RWPE2 (cell line): ENCODE measurements around the gene ACSL6.

ENCODE experiments used
- ATAC-seq: fragments of 200-7000 bp; cut with Tn5 transposase; 3 replicates; pipeline ENCODE4 v1.9.1; 2021; ENCODE audit warnings: low read depth
- DNase-seq: peaks from one replicate; pipeline ENCODE4 v3.0.0-alpha.2; 2020; ENCODE audit warnings: low spot score
- H3K27ac ChIP-seq: fragments of 450-650 bp; 2 replicates; pipeline ENCODE4 v1.5.1; 2017; ENCODE audit warnings: mild to moderate bottlenecking; ENCODE audit not compliant: poor library complexity, severe bottlenecking
- H3K27me3 ChIP-seq: fragments of 250-450 bp; sonication (Bioruptor Pico); 2 replicates; pipeline ENCODE4 v1.5.1; 2021; ENCODE audit warnings: mild to moderate bottlenecking, moderate library complexity; ENCODE audit not compliant: insufficient read depth, poor library complexity, severe bottlenecking
- H3K36me3 ChIP-seq: fragments of 250-450 bp; sonication (Bioruptor Pico); 2 replicates; pipeline ENCODE4 v1.5.1; 2020; ENCODE audit warnings: low read depth, mild to moderate bottlenecking, moderate library complexity
- H3K4me1 ChIP-seq: fragments of 250-450 bp; sonication (Bioruptor Pico); 2 replicates; pipeline ENCODE4 v1.5.1; 2021; ENCODE audit warnings: mild to moderate bottlenecking, moderate library complexity; ENCODE audit not compliant: insufficient read depth, poor library complexity, severe bottlenecking
- H3K4me3 ChIP-seq: fragments of 250-450 bp; sonication (Bioruptor Pico); 2 replicates; pipeline ENCODE4 v1.5.1; 2021; ENCODE audit warnings: mild to moderate bottlenecking, moderate library complexity; ENCODE audit not compliant: severe bottlenecking
- H3K9me3 ChIP-seq: fragments of 250-450 bp; sonication (Bioruptor Pico); 2 replicates; pipeline ENCODE4 v1.5.1; 2021; ENCODE audit warnings: mild to moderate bottlenecking, moderate library complexity; ENCODE audit not compliant: severe bottlenecking
- TF ChIP-seq, protein P1 (sequence below): fragments of 450-650 bp; IDR thresholded peaks from one replicate; pipeline ENCODE4 v1.5.1; 2017; ENCODE audit warnings: mild to moderate bottlenecking, moderate library complexity; ENCODE audit not compliant: poor library complexity, severe bottlenecking

Gene ACSL6

GRCh38 chr5:131928957-131929356, 82.5 kb downstream of the ACSL6 start:
- Histone ChIP-seq H3K27me3 (peaks cover 9% of the 10 kb centered on the region), H3K4me1 (no peaks in the 10 kb centered on the region), H3K4me3 (no peak overlapping the region), H3K9me3 (peaks cover 14% of the 10 kb centered on the region), H3K27ac (no peak overlapping the region), H3K36me3 (no peaks in the 10 kb centered on the region)
- TF ChIP-seq, protein P1, sequence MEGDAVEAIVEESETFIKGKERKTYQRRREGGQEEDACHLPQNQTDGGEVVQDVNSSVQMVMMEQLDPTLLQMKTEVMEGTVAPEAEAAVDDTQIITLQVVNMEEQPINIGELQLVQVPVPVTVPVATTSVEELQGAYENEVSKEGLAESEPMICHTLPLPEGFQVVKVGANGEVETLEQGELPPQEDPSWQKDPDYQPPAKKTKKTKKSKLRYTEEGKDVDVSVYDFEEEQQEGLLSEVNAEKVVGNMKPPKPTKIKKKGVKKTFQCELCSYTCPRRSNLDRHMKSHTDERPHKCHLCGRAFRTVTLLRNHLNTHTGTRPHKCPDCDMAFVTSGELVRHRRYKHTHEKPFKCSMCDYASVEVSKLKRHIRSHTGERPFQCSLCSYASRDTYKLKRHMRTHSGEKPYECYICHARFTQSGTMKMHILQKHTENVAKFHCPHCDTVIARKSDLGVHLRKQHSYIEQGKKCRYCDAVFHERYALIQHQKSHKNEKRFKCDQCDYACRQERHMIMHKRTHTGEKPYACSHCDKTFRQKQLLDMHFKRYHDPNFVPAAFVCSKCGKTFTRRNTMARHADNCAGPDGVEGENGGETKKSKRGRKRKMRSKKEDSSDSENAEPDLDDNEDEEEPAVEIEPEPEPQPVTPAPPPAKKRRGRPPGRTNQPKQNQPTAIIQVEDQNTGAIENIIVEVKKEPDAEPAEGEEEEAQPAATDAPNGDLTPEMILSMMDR: no peak
- ATAC-seq: no peak
- DNase-seq: no peak

DNA sequence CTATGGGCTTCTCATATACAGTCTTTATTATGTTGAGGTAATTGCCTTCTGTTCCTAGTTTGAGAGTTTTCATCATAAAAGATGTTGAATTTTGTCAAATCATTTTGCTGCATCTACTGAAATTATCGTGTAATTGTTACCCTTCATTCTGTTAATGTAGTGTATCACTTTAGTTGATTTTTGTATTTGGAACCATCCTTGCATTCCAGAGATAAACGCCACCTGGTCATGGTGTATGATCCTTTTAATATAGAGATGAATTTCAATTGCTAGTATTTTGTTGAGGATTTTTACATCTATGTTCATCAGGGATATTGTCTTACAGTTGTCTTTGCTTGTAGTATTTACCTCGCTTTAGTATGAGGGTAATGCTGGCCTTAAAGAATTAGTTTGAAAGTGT, 85.3 kb downstream of the ACSL6 start:
- H3K9me3 ChIP-seq: peaks cover 14% of the 10 kb centered on the region
- peaks cover 4% of the 10 kb centered on the region for H3K27me3 ChIP-seq
- no peaks in the 10 kb centered on the region for H3K36me3 ChIP-seq
- ATAC-seq: no peak
- no peak overlapping the region for H3K4me3 ChIP-seq
- no peak overlapping the region for H3K27ac ChIP-seq
- H3K4me1 ChIP-seq: no peaks in the 10 kb centered on the region
- TF ChIP-seq, protein P1: no peak
- no peak for DNase-seq

DNA sequence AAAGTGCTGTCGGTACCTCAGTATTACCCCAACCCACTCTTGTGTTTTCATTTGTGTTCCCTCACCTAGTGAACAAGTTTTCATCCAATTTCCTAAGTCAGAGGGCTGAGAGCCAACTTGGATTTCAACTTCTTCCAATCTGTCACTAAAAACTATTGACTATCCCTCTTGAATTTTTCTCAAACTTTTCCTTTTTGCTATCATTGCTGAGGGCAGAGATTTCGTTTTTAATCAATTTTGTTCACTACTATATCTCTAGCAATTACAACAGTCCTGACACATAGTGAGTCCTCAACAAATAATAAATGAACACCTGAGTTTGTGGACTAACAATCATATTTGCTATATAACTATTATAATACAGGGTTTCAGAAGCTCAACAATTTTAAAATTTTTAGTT, 95.0 kb downstream of the ACSL6 start:
- TF ChIP-seq, protein P1: no peak
- Histone ChIP-seq H3K27me3 (peaks cover 26% of the 10 kb centered on the region), H3K9me3 (no peaks in the 10 kb centered on the region), H3K36me3 (no peaks in the 10 kb centered on the region), H3K27ac (no peak overlapping the region), H3K4me3 (no peak overlapping the region), H3K4me1 (no peaks in the 10 kb centered on the region)
- DNase-seq: no peak
- ATAC-seq: no peak

DNA sequence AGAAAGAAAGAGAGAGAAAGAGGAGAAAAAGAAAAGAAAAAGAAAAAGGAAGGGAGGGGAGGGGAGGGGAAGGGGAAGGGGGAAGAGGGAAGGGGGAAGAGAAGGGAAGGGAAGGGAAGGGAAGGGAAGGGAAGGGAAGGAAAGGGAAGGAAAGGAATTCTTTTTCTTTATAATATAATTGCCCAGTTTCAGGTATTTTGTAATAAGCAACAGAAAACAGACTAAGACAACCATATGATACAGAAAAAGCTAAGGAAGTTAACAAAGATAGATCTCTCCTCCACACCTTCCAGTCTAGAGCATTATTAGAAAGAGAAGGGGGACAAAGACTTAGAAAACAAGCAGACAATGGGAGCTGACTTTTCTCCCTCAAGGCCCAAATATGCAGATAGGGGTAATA, 97.0 kb downstream of the ACSL6 start:
- Histone ChIP-seq H3K27ac (no peak overlapping the region), H3K4me1 (no peaks in the 10 kb centered on the region), H3K4me3 (no peak overlapping the region), H3K27me3 (peaks cover 26% of the 10 kb centered on the region), H3K9me3 (no peaks in the 10 kb centered on the region), H3K36me3 (no peaks in the 10 kb centered on the region)
- ATAC-seq: no peak
- TF ChIP-seq, protein P1: no peak
- no peak for DNase-seq

DNA sequence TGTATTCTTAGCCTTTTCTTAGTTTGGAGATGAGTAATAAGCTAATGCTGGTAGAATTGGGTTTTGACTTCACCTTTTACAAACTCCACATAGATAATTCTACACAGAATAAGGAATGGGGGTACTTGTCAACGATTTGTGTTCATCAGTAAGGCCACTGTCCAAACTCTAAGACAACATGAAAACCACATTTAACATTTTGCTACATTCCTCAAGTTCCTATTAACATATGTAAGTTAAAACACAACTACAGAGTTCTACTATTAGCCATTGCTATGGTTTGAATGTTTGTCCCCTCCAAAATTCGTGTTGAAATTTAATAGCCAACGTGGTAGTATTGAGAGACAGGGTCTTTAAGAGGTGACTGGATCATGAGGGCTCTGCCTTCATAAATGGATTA, 97.9 kb downstream of the ACSL6 start:
- no peak overlapping the region for H3K27ac ChIP-seq
- no peaks in the 10 kb centered on the region for H3K9me3 ChIP-seq
- no peaks in the 10 kb centered on the region for H3K36me3 ChIP-seq
- no peaks in the 10 kb centered on the region for H3K4me1 ChIP-seq
- no peak for DNase-seq
- no peak overlapping the region for H3K4me3 ChIP-seq
- ATAC-seq: no peak
- peaks cover 23% of the 10 kb centered on the region for H3K27me3 ChIP-seq
- TF ChIP-seq, protein P1: no peak
